NB4 (cell line): Measurements from ENCODE around the gene SOX12.

ENCODE experiments used
- CTCF ChIP-seq: IDR thresholded peaks from one replicate; pipeline ENCODE4 v1.5.1; 2012; ENCODE audit warnings: low read depth, low read length
- MAX ChIP-seq: IDR thresholded peaks from 2 replicates; pipeline ENCODE4 v1.6.1; 2011; ENCODE audit warnings: low read depth, low read length
- MYC ChIP-seq: IDR thresholded peaks from 2 replicates; pipeline ENCODE4 v1.6.1; 2011; ENCODE audit warnings: low read depth, low read length
- POLR2A ChIP-seq: IDR thresholded peaks from 2 replicates; pipeline ENCODE4 v1.6.1; 2011; ENCODE audit warnings: mild to moderate bottlenecking; ENCODE audit not compliant: insufficient read length; ENCODE audit errors: extremely low read depth

- no peak for TF ChIP-seq POLR2A
- TF ChIP-seq CTCF: no peak
- TF ChIP-seq MAX: no peak
- TF ChIP-seq MYC: no peak
Observed at GRCh38 chr20:370151-370600, 44.8 kb downstream of the SOX12 start.
